VCaP (cell line): ENCODE data around the gene HERC2.
"Not testable (repeated sequence)": the region's sequence is repeated elsewhere in the genome, so short reads cannot be mapped to it uniquely, and the experiment has no call there.

ENCODE experiments used
- H3K27ac ChIP-seq: fragments of 450-650 bp; 2 replicates; pipeline ENCODE4 v1.5.1; 2017
- CTCF ChIP-seq: fragments of 450-650 bp; conservative IDR thresholded peaks from 2 replicates; pipeline ENCODE4 v1.5.1; 2017; ENCODE audit warnings: mild to moderate bottlenecking, moderate library complexity

The HERC2 gene

GRCh38 chr15:28228096-28228495 is 93.9 kb downstream of the HERC2 start:
- TF ChIP-seq CTCF: no peak
- no peak overlapping the region for H3K27ac ChIP-seq

DNA sequence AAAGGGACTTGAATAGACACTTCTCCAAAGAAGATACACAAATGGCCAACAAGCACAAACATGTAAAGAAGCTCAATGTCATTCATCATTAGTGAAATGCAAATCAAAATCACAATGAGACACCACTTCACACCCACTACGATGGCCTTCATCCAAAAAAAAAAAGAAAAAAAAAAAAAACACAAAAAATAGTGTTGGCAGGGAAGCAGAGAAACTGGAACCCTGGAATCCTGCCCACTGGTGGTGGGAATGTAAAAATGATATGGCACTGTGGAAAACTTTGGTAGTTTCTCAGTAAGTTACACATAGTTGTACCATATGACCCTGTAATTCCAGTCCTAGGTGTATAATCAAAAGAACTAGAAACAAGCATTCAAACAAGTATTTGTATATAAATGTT is 94.7 kb downstream of the HERC2 start:
- TF ChIP-seq CTCF: peak; percentile 41; the same call in 1 of the 2 replicates
- not testable (repeated sequence) for H3K27ac ChIP-seq

- peak overlapping the region; percentile 20; the same call in 1 of the 2 replicates for H3K27ac ChIP-seq
These were observed 99.4 kb downstream of the HERC2 start for GRCh38 chr15:28222612-28223011.

GRCh38 chr15:28221696-28222095 is 100.3 kb downstream of the HERC2 start:
- H3K27ac ChIP-seq: not testable (repeated sequence)

DNA sequence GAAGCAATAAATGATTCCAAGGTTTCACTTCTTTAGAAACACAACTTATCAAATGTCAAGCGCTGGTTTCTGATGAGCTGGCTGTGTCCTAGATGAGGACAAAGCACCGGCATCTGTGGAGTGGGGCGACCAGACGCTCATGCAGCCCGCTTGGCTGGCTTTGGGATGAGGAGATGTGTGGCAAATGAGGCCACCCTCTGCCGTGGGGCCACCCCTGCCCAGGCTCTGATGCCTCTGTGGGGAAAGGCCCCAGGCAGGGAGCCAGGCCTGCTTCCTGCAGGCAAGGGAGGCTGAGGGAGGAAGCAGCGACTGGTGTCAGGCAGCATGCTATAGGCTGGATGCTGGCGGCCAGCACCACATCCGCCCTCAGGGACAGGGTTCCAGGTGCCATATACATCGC is 102.9 kb downstream of the HERC2 start:
- no peak overlapping the region for H3K27ac ChIP-seq
- TF ChIP-seq CTCF: no peak

- H3K27ac ChIP-seq: not testable (repeated sequence)
These were observed 104.9 kb downstream of the HERC2 start for GRCh38 chr15:28216946-28217546.

- H3K27ac ChIP-seq: not testable (repeated sequence)
These were observed 106.5 kb downstream of the HERC2 start for GRCh38 chr15:28215521-28215920.

DNA sequence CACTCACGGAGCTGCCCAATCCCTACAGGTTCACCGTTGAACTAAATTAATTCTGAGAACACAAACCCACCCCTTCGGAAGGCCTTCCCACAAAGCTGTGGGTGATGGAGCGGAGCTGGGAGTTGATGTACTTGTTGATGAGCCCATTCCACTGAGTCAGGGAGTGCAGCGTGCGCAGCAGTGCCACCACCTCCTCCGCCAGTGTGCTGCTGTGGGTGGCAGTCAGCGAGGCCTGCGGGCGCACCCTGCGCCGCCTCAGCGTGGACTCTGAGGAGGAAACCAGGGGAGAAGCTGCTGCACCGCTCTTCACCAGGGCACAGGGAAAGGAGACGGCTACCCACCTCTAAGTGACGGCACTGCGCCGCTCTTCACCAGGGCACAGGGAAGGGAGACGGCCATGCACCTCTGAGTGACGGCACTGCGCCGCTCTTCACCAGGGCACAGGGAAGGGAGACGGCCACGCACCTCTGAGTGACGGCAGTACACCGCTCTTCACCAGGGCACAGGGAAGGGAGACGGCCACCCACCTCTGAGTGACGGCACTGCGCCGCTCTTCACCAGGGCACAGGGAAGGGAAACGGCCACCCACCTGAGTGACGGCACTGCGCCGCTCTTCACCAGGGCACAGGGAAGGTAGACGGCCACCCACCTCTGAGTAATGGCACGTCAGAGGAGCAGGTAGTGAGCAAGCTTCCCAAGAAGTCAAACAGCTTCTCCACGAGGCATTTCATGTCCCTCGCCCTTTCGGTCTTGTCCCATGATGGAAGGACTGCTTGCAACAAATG is 107.8 kb downstream of the HERC2 start:
- not testable (repeated sequence) for H3K27ac ChIP-seq

- not testable (repeated sequence) for H3K27ac ChIP-seq
These were observed 108.6 kb downstream of the HERC2 start for GRCh38 chr15:28213393-28213792.

DNA sequence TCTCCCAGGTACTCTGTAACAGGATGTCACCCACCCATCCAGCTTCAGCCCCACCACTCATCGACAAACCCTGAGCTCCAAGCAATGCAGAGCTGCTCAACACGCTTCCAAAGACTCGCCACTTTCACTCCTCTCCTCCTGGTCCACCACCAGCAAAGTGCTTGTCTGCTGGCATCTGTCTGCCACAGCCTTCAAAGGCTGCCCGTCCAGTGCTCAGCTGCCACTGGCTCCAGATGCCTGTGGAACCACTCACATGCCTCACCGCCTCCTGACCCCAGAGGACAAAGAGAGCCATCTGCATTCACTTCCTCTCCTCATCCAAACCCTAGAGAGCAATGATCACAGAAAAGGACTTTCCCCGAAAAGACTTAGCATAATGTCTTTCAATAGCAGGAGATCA is 113.4 kb downstream of the HERC2 start:
- H3K27ac ChIP-seq: peak overlapping the region; percentile 49
- no peak for TF ChIP-seq CTCF

DNA sequence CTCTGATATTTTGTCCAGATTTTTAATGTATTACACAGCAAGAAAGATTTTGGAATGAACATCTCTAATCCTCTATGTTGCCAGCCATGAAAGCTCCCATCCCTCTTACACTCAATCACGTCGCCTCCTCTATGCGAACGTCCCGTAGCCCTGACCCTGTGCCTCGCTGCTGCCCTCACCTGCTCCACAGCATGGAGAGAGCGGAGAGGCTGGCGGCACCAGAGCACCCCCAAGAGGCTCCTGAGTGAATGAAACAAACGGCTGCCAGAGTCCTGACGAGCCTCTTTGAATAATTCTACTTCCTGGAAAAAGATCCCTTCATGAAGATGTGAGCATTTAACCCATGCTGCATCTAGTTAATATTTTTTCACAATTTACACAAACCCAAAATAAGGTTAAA is 116.3 kb downstream of the HERC2 start:
- not testable (repeated sequence) for H3K27ac ChIP-seq

- H3K27ac ChIP-seq: not testable (repeated sequence)
These were observed 118.7 kb downstream of the HERC2 start for GRCh38 chr15:28203055-28203828.

- not testable (repeated sequence) for H3K27ac ChIP-seq
These were observed 119.9 kb downstream of the HERC2 start for GRCh38 chr15:28202124-28202523.

- not testable (repeated sequence) for H3K27ac ChIP-seq
These were observed 123.8 kb downstream of the HERC2 start for GRCh38 chr15:28198215-28198614.

GRCh38 chr15:28197694-28198093 is 124.3 kb downstream of the HERC2 start:
- not testable (repeated sequence) for H3K27ac ChIP-seq

DNA sequence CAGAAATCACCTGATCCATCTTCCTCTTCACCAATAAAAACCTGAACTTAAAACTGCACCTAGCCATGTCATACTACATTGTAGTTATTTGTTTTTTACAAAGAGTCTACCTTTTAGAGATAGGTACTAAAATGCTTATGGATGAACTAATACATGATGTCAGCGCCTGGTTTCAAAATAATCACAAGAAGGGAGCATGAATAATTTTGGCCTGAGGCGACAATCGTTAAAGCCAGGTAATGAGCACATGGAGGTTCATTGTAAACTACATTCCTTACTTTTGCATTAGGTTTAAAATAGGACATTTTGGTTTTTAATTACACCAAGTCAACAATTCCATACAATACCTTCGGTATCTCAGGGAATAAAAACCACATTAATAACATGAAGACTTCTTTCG is 125.4 kb downstream of the HERC2 start:
- H3K27ac ChIP-seq: not testable (repeated sequence)
